Breast epithelium (tissue), 4 donors: ENCODE measurements around the gene QSOX2. TPM values are rescaled to one million over a fixed set of nuclear protein-coding genes. Genes with fewer than 3 reads are reported as not detected.

Experiments used
- DNase-seq, 2 donors: peaks; one replicate each; pipeline ENCODE4 v3.0.0-alpha.2; 2019; ENCODE audit warnings: low spot score in 2 of 2
- H3K27ac ChIP-seq, 2 donors: fragments of 200-600 bp; sonication (generic) in 1 of 2; one replicate each; pipeline ENCODE4 v1.5.1; 2016 to 2019; ENCODE audit warnings: mild to moderate bottlenecking in 1 of 2
- H3K27me3 ChIP-seq, 2 donors: fragments of 200-600 bp; sonication (generic) in 1 of 2; one replicate each; pipeline versions ENCODE4 v1.5.1 to v1.6.0; 2017 to 2019; ENCODE audit warnings: control low read depth in 1 of 2, mild to moderate bottlenecking in 1 of 2
- H3K36me3 ChIP-seq: fragments of 200-600 bp; one replicate; pipeline ENCODE4 v1.5.1; 2019
- H3K4me1 ChIP-seq, 2 donors: fragments of 200-600 bp; sonication (generic); one replicate each; pipeline ENCODE4 v1.5.1; 2016 to 2019; ENCODE audit warnings: control low read depth in 1 of 2
- H3K4me3 ChIP-seq, 3 donors: fragments of 200-600 bp; sonication (generic); 1 replicate in 2 of 3; 2 replicates in 1 of 3; pipeline ENCODE4 v1.5.1; 2016 to 2019; ENCODE audit warnings: mild to moderate bottlenecking in 3 of 3, moderate library complexity in 2 of 3
- H3K9me3 ChIP-seq, 2 donors: fragments of 200-600 bp; sonication (generic) in 1 of 2; one replicate each; pipeline ENCODE4 v1.5.1; 2016 to 2019; ENCODE audit warnings: control low read depth in 1 of 2
- POLR2A ChIP-seq: fragments of 450-650 bp; IDR thresholded peaks from one replicate; pipeline ENCODE4 v1.6.1; 2016; ENCODE audit warnings: antibody characterized with exemption, mild to moderate bottlenecking, moderate library complexity
- POLR2AphosphoS5 ChIP-seq, 3 donors: sonication (generic); formaldehyde crosslinking; IDR thresholded peaks; one replicate each; pipeline ENCODE4 v1.6.1; 2017; ENCODE audit warnings: antibody characterized with exemption in 3 of 3
- intact Hi-C: fragments of 100-400 bp; cut with DNase I; formaldehyde crosslinking; loops from one replicate; pipeline ENCODE4 v1.15.1; 2023; ENCODE audit warnings: low total_unique reads
- total RNA-seq, 3 donors: library from RNA; depleted of rRNA; stranded (reverse); fragments of >200 nt; gene quantifications; one replicate each; pipeline ENCODE4 v1.1.0, GENCODE V29; 2016
- TF ChIP-seq, protein P1 (sequence below), 3 donors: fragments of 450-650 bp; IDR thresholded peaks; one replicate each; pipeline ENCODE4 v1.5.1; 2016 to 2017; ENCODE audit warnings: antibody characterized with exemption in 3 of 3, mild to moderate bottlenecking in 3 of 3, moderate library complexity in 3 of 3

Gene QSOX2
- total RNA-seq, 3 donors from 2014 or later, result 5.6 to 8.8 (median 6.2) TPM

DNA sequence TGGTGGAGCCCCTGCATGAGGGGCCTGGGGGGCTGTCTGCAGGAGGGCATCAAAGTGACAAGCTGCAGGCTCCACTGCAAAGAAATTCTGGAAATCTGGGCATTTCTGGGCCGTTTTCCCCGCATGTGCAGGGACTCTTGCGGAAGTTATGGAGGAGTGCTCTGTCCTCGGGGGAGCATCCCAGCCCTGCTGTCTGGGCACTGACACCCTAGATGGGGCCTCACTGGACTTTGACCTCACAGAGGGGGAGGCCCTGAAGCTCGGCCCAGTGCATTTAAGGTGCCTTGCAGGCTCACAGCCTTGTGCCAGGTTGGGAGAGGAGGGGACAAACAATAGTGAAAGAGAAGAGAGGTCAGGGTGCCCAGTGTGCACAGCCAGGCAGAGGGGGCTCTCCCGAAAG is 76.1 kb downstream of the QSOX2 start:
- intact Hi-C loops, result no loop called here
- Histone ChIP-seq H3K27me3 (peaks cover 0 to 36% of the 10 kb centered on the region in 2 donors), H3K36me3 (no peaks in the 10 kb centered on the region), H3K4me1 (no peaks in the 10 kb centered on the region), H3K27ac (no peak overlapping the region), H3K4me3 (no peak overlapping the region), H3K9me3 (peaks cover 0 to 7% of the 10 kb centered on the region in 2 donors)
- no peak for DNase-seq
- TF ChIP-seq POLR2A (no peak), POLR2AphosphoS5 (IDR thresholded peaks at IDR 0.05) (no peak)

DNA sequence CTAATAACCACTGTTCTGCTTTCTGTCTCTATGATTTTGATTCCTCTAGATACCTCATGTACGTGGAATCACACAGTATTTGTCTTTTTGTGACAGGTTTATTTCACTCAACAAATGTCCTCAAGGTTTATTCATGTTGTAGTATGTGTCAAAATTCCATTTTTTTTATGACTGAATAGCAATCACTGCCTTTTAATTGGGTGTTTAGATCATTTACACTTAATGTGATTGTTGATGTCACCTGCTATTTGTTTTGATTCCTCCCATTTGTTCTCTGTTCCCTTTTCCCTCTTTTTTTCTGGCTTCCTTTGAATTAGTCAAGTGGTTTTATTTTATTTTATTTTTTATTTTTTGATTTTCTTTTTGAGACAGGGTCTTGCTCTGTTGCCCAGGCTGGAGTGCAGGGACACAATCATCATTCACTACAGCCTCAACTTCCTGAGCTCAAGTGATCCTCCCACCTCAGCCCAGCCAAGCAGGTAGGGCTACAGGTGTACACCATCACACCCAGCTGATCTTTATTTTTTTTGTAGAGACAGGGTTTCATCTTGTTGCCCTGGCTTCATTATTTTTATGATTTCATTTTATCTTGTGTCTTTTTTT is 82.3 kb downstream of the QSOX2 start:
- TF ChIP-seq, protein P1, sequence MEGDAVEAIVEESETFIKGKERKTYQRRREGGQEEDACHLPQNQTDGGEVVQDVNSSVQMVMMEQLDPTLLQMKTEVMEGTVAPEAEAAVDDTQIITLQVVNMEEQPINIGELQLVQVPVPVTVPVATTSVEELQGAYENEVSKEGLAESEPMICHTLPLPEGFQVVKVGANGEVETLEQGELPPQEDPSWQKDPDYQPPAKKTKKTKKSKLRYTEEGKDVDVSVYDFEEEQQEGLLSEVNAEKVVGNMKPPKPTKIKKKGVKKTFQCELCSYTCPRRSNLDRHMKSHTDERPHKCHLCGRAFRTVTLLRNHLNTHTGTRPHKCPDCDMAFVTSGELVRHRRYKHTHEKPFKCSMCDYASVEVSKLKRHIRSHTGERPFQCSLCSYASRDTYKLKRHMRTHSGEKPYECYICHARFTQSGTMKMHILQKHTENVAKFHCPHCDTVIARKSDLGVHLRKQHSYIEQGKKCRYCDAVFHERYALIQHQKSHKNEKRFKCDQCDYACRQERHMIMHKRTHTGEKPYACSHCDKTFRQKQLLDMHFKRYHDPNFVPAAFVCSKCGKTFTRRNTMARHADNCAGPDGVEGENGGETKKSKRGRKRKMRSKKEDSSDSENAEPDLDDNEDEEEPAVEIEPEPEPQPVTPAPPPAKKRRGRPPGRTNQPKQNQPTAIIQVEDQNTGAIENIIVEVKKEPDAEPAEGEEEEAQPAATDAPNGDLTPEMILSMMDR (IDR thresholded peaks at IDR 0.05), result no peak
- no peak for TF ChIP-seq POLR2AphosphoS5 (IDR thresholded peaks at IDR 0.05)
- TF ChIP-seq POLR2A, result no peak
- intact Hi-C loops, result no loop called here
- H3K4me1 ChIP-seq, result no peaks in the 10 kb centered on the region
- H3K27me3 ChIP-seq, result peaks cover 0 to under 1% of the 10 kb centered on the region in 2 donors
- H3K27ac ChIP-seq, result no peak overlapping the region
- DNase-seq, result no peak
- H3K4me3 ChIP-seq, result no peak overlapping the region
- H3K9me3 ChIP-seq, result peaks cover 0 to 20% of the 10 kb centered on the region in 2 donors
- H3K36me3 ChIP-seq, result no peaks in the 10 kb centered on the region

- H3K27ac ChIP-seq, result no peak overlapping the region
- H3K36me3 ChIP-seq, result no peaks in the 10 kb centered on the region
- H3K9me3 ChIP-seq, result peaks cover 0 to 13% of the 10 kb centered on the region in 2 donors
- no peak overlapping the region for H3K4me3 ChIP-seq
- no peak for DNase-seq
- no peaks in the 10 kb centered on the region for H3K4me1 ChIP-seq
- TF ChIP-seq POLR2A (no peak), POLR2AphosphoS5 (IDR thresholded peaks at IDR 0.05) (no peak)
- TF ChIP-seq, protein P1 (IDR thresholded peaks at IDR 0.05), result no peak
- peaks cover 0 to 16% of the 10 kb centered on the region in 2 donors for H3K27me3 ChIP-seq
- intact Hi-C loops, result no loop called here
Measured at GRCh38 chr9:136160995-136161610, 84.5 kb downstream of the QSOX2 start.

GRCh38 chr9:136160381-136160841 is 85.2 kb downstream of the QSOX2 start:
- Histone ChIP-seq H3K27me3 (peaks cover 0 to 23% of the 10 kb centered on the region in 2 donors), H3K27ac (no peak overlapping the region), H3K36me3 (no peaks in the 10 kb centered on the region), H3K4me1 (no peaks in the 10 kb centered on the region), H3K9me3 (peaks cover 0 to 12% of the 10 kb centered on the region in 2 donors), H3K4me3 (no peak overlapping the region)
- TF ChIP-seq POLR2A (no peak), POLR2AphosphoS5 (IDR thresholded peaks at IDR 0.05) (no peak)
- TF ChIP-seq, protein P1 (IDR thresholded peaks at IDR 0.05), result no peak
- intact Hi-C loops, result no loop called here
- DNase-seq, result no peak

- no peak overlapping the region for H3K4me3 ChIP-seq
- H3K27ac ChIP-seq, result no peak overlapping the region
- DNase-seq, result no peak
- intact Hi-C loops, result no loop called here
- TF ChIP-seq POLR2AphosphoS5 (IDR thresholded peaks at IDR 0.05), result no peak
- TF ChIP-seq, protein P1 (IDR thresholded peaks at IDR 0.05), result no peak
- TF ChIP-seq POLR2A, result no peak
- H3K36me3 ChIP-seq, result no peaks in the 10 kb centered on the region
- peaks cover 0 to 28% of the 10 kb centered on the region in 2 donors for H3K27me3 ChIP-seq
- peaks cover 0 to 12% of the 10 kb centered on the region in 2 donors for H3K9me3 ChIP-seq
- H3K4me1 ChIP-seq, result no peaks in the 10 kb centered on the region
Measured at GRCh38 chr9:136159851-136160250, 85.8 kb downstream of the QSOX2 start.
